PC-9 (cell line): Measurements from ENCODE around the gene MCTP1. TPM values are rescaled to one million over a fixed set of nuclear protein-coding genes. Genes with fewer than 3 reads are reported as not detected.

ENCODE experiments used
- BruUV-seq: library from RNA; stranded (reverse); fragments of 400-500 nt; replicated peaks from 2 replicates; lab custom pipeline; 2021; lab: Mats Ljungman, UMichigan
- CTCF ChIA-PET: fragments of 300-600 bp; sonication (Branson Sonifier 250); formaldehyde crosslinking; loops from one replicate; lab custom pipeline; 2022; ENCODE audit warnings: antibody characterized with exemption; lab: Charles Lee
- POLR2A ChIA-PET: fragments of 300-600 bp; sonication (Branson Sonifier 250); formaldehyde crosslinking; loops from one replicate; lab custom pipeline; 2022; ENCODE audit warnings: antibody characterized with exemption; ENCODE audit not compliant: unreplicated experiment; lab: Charles Lee
- DNase-seq, 2 experiments: peaks; one replicate each; pipeline versions ENCODE4 v3.0.0 to v3.0.0-alpha.2; 2015 to 2022; ENCODE audit warnings: mixed read lengths in 1 of 2
- H2AFZ ChIP-seq: fragments of 200-600 bp; sonication (generic); 2 replicates; pipeline ENCODE4 v1.8.1; 2017; ENCODE audit warnings: antibody characterized with exemption
- H3F3A ChIP-seq: fragments of 200-600 bp; sonication (generic); 2 replicates; pipeline ENCODE4 v1.8.1; 2017; ENCODE audit warnings: antibody characterized with exemption, mild to moderate bottlenecking, low read depth; ENCODE audit not compliant: insufficient read depth
- H3K27ac ChIP-seq: fragments of 200-600 bp; sonication (generic); 2 replicates; pipeline ENCODE4 v1.6.1; 2016; ENCODE audit warnings: mixed run types
- H3K27me3 ChIP-seq: fragments of 200-600 bp; sonication (generic); 2 replicates; pipeline ENCODE4 v1.6.1; 2016; ENCODE audit warnings: low read depth, mixed run types; ENCODE audit not compliant: insufficient read depth
- H3K36me3 ChIP-seq: fragments of 200-600 bp; sonication (generic); 2 replicates; pipeline ENCODE4 v1.6.1; 2016; ENCODE audit warnings: low read depth, mixed run types
- H3K4me1 ChIP-seq: fragments of 200-600 bp; sonication (generic); replicated peaks from 2 replicates; pipeline ENCODE4 v1.6.1; 2016; ENCODE audit warnings: mixed run types; ENCODE audit not compliant: insufficient read depth
- H3K4me2 ChIP-seq: fragments of 200-600 bp; sonication (generic); 2 replicates; pipeline ENCODE4 v1.6.1; 2017; ENCODE audit warnings: mixed run types
- H3K4me3 ChIP-seq: fragments of 200-600 bp; sonication (generic); 2 replicates; pipeline ENCODE4 v1.6.1; 2016; ENCODE audit warnings: mixed run types
- H3K79me2 ChIP-seq: fragments of 200-600 bp; sonication (generic); 2 replicates; pipeline ENCODE4 v1.6.1; 2017; ENCODE audit warnings: low read depth, mixed run types
- H3K9me2 ChIP-seq: fragments of 200-600 bp; sonication (generic); 2 replicates; pipeline ENCODE4 v1.8.1; 2017; ENCODE audit warnings: mild to moderate bottlenecking; ENCODE audit not compliant: insufficient read depth
- H3K9me3 ChIP-seq: fragments of 200-600 bp; sonication (generic); 2 replicates; pipeline ENCODE4 v1.8.1; 2016; ENCODE audit warnings: low read depth; ENCODE audit not compliant: insufficient read depth
- H4K20me1 ChIP-seq: fragments of 200-600 bp; sonication (generic); 2 replicates; pipeline ENCODE4 v1.8.1; 2017; ENCODE audit not compliant: insufficient read depth
- CTCF ChIP-seq: fragments of 200-600 bp; sonication (generic); conservative IDR thresholded peaks from 2 replicates; pipeline ENCODE4 v1.6.1; 2017; ENCODE audit warnings: mixed run types, antibody characterized with exemption, mild to moderate bottlenecking, moderate library complexity
- EZH2 ChIP-seq: fragments of 200-600 bp; sonication (generic); IDR thresholded peaks from 2 replicates; pipeline ENCODE4 v1.8.0; 2017; ENCODE audit warnings: antibody characterized with exemption, low read depth
- intact Hi-C: fragments of 100-400 bp; cut with micrococcal nuclease; formaldehyde crosslinking; loops from one replicate; pipeline ENCODE4 v1.10.0; 2022; ENCODE audit not compliant: unreplicated experiment
- total RNA-seq: library from RNA; stranded (reverse); gene quantifications from 2 replicates; pipeline ENCODE4 v1.2.3, GENCODE V29; 2021

Gene MCTP1
- total RNA-seq, 1 experiment from 2014 or later: 3.9 TPM

- no peak for DNase-seq
- no TSS peak for BruUV-seq
- POLR2A ChIA-PET: no interaction called here
Measured at GRCh38 chr5:95235439-95235982, 49.4 kb downstream of the MCTP1 start.

GRCh38 chr5:95229646-95230045 is 55.2 kb downstream of the MCTP1 start:
- intact Hi-C loops: no loop called here
- Histone ChIP-seq H3K4me2 (no peak overlapping the region), H4K20me1 (no peaks in the 10 kb centered on the region), H3K9me2 (no peaks in the 10 kb centered on the region), H3F3A (no peaks in the 10 kb centered on the region), H3K4me3 (no peak overlapping the region), H3K4me1 (no peaks in the 10 kb centered on the region), H3K9me3 (no peaks in the 10 kb centered on the region), H3K79me2 (no peaks in the 10 kb centered on the region), H3K27ac (no peak overlapping the region), H3K27me3 (no peaks in the 10 kb centered on the region), H2AFZ (no peak overlapping the region), H3K36me3 (no peaks in the 10 kb centered on the region)
- DNase-seq: no peak
- BruUV-seq: no TSS peak
- POLR2A ChIA-PET: no interaction called here
- TF ChIP-seq EZH2 (no peak), CTCF (no peak)
- CTCF ChIA-PET: no interaction called here

More at GRCh38 chr5:95235439-95235982, 49.4 kb downstream of the MCTP1 start:
- H3K27me3 ChIP-seq: no peaks in the 10 kb centered on the region
- CTCF ChIA-PET: no interaction called here
- no peak overlapping the region for H2AFZ ChIP-seq
- no peaks in the 10 kb centered on the region for H3F3A ChIP-seq
- no peaks in the 10 kb centered on the region for H3K36me3 ChIP-seq
- TF ChIP-seq CTCF: no peak
- TF ChIP-seq EZH2: no peak
- H3K4me3 ChIP-seq: no peak overlapping the region
- no peaks in the 10 kb centered on the region for H3K79me2 ChIP-seq
- H3K9me3 ChIP-seq: no peaks in the 10 kb centered on the region
- H3K4me1 ChIP-seq: no peaks in the 10 kb centered on the region
- H4K20me1 ChIP-seq: no peaks in the 10 kb centered on the region
- no peak overlapping the region for H3K4me2 ChIP-seq
- no peaks in the 10 kb centered on the region for H3K9me2 ChIP-seq
- intact Hi-C loops: no loop called here
- no peak overlapping the region for H3K27ac ChIP-seq

- ChIA-PET POLR2A (no interaction called here), CTCF (no interaction called here)
- H3K9me3 ChIP-seq: no peaks in the 10 kb centered on the region
- DNase-seq: no peak
- H3K4me3 ChIP-seq: no peak overlapping the region
- no peak overlapping the region for H3K4me2 ChIP-seq
- H3K79me2 ChIP-seq: no peaks in the 10 kb centered on the region
- H3K27ac ChIP-seq: no peak overlapping the region
- no peaks in the 10 kb centered on the region for H3K4me1 ChIP-seq
- H3K9me2 ChIP-seq: no peaks in the 10 kb centered on the region
- H2AFZ ChIP-seq: no peak overlapping the region
- intact Hi-C loops: no loop called here
- no peaks in the 10 kb centered on the region for H3K36me3 ChIP-seq
- no peaks in the 10 kb centered on the region for H4K20me1 ChIP-seq
- H3F3A ChIP-seq: no peaks in the 10 kb centered on the region
- TF ChIP-seq CTCF (no peak), EZH2 (no peak)
- no TSS peak for BruUV-seq
- no peaks in the 10 kb centered on the region for H3K27me3 ChIP-seq
Measured at GRCh38 chr5:95224701-95225459, 60.0 kb downstream of the MCTP1 start.
